ENCODE data around the gene KLK14. TPM values are rescaled to one million over a fixed set of nuclear protein-coding genes. Genes with fewer than 3 reads are reported as not detected.

Gene KLK14
- total and polyA plus RNA-seq, 2 of the 8 experiments (the other 6 are each of a cell fraction or from before 2014, with no cell fraction given): 0.09 to 1.2 TPM

DNA sequence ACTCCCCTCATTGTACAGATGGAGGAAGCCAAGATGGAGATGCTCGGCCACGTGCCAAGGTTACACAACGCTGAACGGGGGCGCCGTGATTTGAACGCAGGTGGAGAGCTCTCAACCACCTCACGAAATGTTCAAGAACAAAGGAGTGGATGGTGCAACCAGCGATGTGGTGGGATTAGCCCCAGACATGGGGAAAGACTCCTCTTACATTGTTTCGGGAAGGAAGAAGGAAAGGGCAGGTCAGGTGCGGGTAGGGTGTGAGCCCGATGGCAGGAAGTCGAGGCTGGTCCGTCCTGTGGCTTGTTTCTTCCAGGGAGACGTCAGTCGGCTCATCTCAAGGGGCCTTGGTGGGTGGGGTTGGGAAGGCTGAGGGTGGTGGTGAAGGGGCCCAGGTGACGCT, 7.1 kb upstream of the KLK14 start:
- H3K9me3 ChIP-seq (ENCODE audit: insufficient read depth in 2 of 2, low read depth in 1 of 2, low read length in 1 of 2): no peaks in the 10 kb centered on the region
- 87% methylated on average over 17 of the region's 17 CpGs; no CpG with 5 or more reads in 1 of the 2 experiments for WGBS, 2 experiments (ENCODE audit: extremely low coverage in 1 of 2, insufficient coverage in 1 of 2, insufficient read length in 1 of 2, insufficient replicate concordance in 2 of 2, low coverage in 1 of 2, low lambda C conversion rate in 2 of 2, missing lambda C conversion rate in 1 of 2)
- no peak overlapping the region for H4K91ac ChIP-seq (replicated peaks; ENCODE audit: insufficient read length, low read length)
- CTCF ChIA-PET (ENCODE audit: partially characterized antibody): interaction anchor here (0.6 to 8.3 kb wide), 2 partner anchors 68 to 581 kb away, joined by 3 to 269 read pairs; partner anchors contain the start of genes KLK10 and KLK11
- H3K23me2 ChIP-seq (ENCODE audit: low read depth, low read length): no peaks in the 10 kb centered on the region
- DNase-seq (ENCODE audit: low read depth in 1 of 2, low spot score in 2 of 2): no peak
- no peaks in the 10 kb centered on the region for H3K27me3 ChIP-seq (replicated peaks in 1 of 4; ENCODE audit: control insufficient read depth in 3 of 4, extremely low read depth in 1 of 4, insufficient read depth in 3 of 4, low read length in 3 of 4)
- H3K23ac ChIP-seq (ENCODE audit: insufficient read length): no peak overlapping the region
- H3K14ac ChIP-seq (ENCODE audit: insufficient read length): no peak overlapping the region
- H4K20me1 ChIP-seq (replicated peaks in 1 of 2; ENCODE audit: control insufficient read depth in 1 of 2, insufficient read depth in 2 of 2, low read length in 2 of 2): no peaks in the 10 kb centered on the region
- no peak overlapping the region for H4K5ac ChIP-seq (ENCODE audit: insufficient read length, low read depth, low read length)
- H3K4me3 ChIP-seq (ENCODE audit: extremely low read depth in 1 of 4, insufficient read depth in 2 of 4, low read depth in 3 of 4, low read length in 4 of 4): no peak overlapping the region
- H3K27ac ChIP-seq (ENCODE audit: low read depth, low read length): no peak overlapping the region
- H3K18ac ChIP-seq (ENCODE audit: extremely low read depth, low read length): no peak overlapping the region
- H2BK5ac ChIP-seq (ENCODE audit: low read depth, low read length): no peak overlapping the region
- H3K56ac ChIP-seq (replicated peaks; ENCODE audit: insufficient read length, low read depth, low read length): no peak overlapping the region
- no peak for FAIRE-seq
- POLR2A ChIA-PET (ENCODE audit: partially characterized antibody): interaction anchor here (1.3 kb wide), 1 partner anchor 286 kb away, joined by 3 read pairs; no protein-coding TSS in a partner anchor
- no peak overlapping the region for H3K4ac ChIP-seq (replicated peaks; ENCODE audit: insufficient read length, low read depth, low read length)
- no peak overlapping the region for H2BK20ac ChIP-seq (ENCODE audit: low read length)
- no peak for TF ChIP-seq RFX5 (IDR thresholded peaks at IDR 0.05; ENCODE audit: borderline replicate concordance, low read depth, low read length)
- TF ChIP-seq, protein P1, sequence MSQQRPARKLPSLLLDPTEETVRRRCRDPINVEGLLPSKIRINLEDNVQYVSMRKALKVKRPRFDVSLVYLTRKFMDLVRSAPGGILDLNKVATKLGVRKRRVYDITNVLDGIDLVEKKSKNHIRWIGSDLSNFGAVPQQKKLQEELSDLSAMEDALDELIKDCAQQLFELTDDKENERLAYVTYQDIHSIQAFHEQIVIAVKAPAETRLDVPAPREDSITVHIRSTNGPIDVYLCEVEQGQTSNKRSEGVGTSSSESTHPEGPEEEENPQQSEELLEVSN (IDR thresholded peaks at IDR 0.05): no peak
- no peak for TF ChIP-seq PHF8 (conservative IDR thresholded peaks at IDR 0.05; ENCODE audit: low read depth, low read length)
- TF ChIP-seq TBP (IDR thresholded peaks at IDR 0.05; ENCODE audit: low read depth, low read length): no peak
- TF ChIP-seq RBBP5 (IDR thresholded peaks at IDR 0.05; ENCODE audit: borderline replicate concordance, low read depth, low read length): no peak
- TF ChIP-seq, protein P2, sequence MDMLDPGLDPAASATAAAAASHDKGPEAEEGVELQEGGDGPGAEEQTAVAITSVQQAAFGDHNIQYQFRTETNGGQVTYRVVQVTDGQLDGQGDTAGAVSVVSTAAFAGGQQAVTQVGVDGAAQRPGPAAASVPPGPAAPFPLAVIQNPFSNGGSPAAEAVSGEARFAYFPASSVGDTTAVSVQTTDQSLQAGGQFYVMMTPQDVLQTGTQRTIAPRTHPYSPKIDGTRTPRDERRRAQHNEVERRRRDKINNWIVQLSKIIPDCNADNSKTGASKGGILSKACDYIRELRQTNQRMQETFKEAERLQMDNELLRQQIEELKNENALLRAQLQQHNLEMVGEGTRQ (IDR thresholded peaks at IDR 0.05; ENCODE audit: low read length): no peak
- TF ChIP-seq TEAD4 (IDR thresholded peaks at IDR 0.05; ENCODE audit: low read depth, low read length): no peak
- TF ChIP-seq BCL11A (IDR thresholded peaks at IDR 0.05; ENCODE audit: low read depth in 2 of 2, low read length in 2 of 2): no peak
- no peak for TF ChIP-seq SP2 (IDR thresholded peaks at IDR 0.05; ENCODE audit: low read length)
- TF ChIP-seq, protein P3, sequence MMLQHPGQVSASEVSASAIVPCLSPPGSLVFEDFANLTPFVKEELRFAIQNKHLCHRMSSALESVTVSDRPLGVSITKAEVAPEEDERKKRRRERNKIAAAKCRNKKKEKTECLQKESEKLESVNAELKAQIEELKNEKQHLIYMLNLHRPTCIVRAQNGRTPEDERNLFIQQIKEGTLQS (IDR thresholded peaks at IDR 0.05; ENCODE audit: insufficient read depth, low read depth, low read length): no peak
- TF ChIP-seq HDAC2 (IDR thresholded peaks at IDR 0.05; ENCODE audit: borderline replicate concordance in 1 of 2, low read depth in 2 of 2, low read length in 2 of 2): no peak
- peaks cover 0 to 6% (median under 1%) of the 10 kb centered on the region in 4 experiments; a peak in 4 of 7 replicates for H3K4me1 ChIP-seq (replicated peaks in 1 of 4; ENCODE audit: control insufficient read depth in 3 of 4, insufficient read depth in 4 of 4, low read length in 3 of 4)
- H4K8ac ChIP-seq (ENCODE audit: extremely low read depth, insufficient read depth, low read length): no peak overlapping the region; the same call in 1 of the 2 replicates
- H2AK5ac ChIP-seq (ENCODE audit: low read depth, low read length): no peak overlapping the region
- no peaks in the 10 kb centered on the region for H3K79me1 ChIP-seq (ENCODE audit: low read depth, low read length)
- no peaks in the 10 kb centered on the region for H3K36me3 ChIP-seq (ENCODE audit: control insufficient read depth in 2 of 4, insufficient read depth in 4 of 4, low read length in 3 of 4)
- no peak overlapping the region for H3K9ac ChIP-seq (replicated peaks in 1 of 4; ENCODE audit: extremely low read depth in 1 of 4, low read depth in 3 of 4, low read length in 3 of 4)
- no peaks in the 10 kb centered on the region for H3K79me2 ChIP-seq (ENCODE audit: control insufficient read depth in 1 of 2, insufficient read depth in 2 of 2, low read length in 2 of 2)
- no peak overlapping the region for H2BK120ac ChIP-seq (replicated peaks; ENCODE audit: low read depth, low read length)
- no peak overlapping the region for H2BK15ac ChIP-seq (ENCODE audit: low read length)
- no peak overlapping the region for H2AFZ ChIP-seq (ENCODE audit: low read length)
- H2BK12ac ChIP-seq (ENCODE audit: low read depth, low read length): 0 out of 2 replicates have a peak overlapping the region, but pooled peaks have one; percentile 0
- H3K4me2 ChIP-seq (ENCODE audit: insufficient read depth in 1 of 2, low read depth in 2 of 2, low read length in 2 of 2): no peak overlapping the region
